ENCODE measurements around the gene KLHL18. TPM values are rescaled to one million over a fixed set of nuclear protein-coding genes. Genes with fewer than 3 reads are reported as not detected.
A peak's percentile ranks its signal among the peaks of the same experiment; 100 is the strongest.

KLHL18 gene
- total and polyA plus RNA-seq, 2 of the 4 experiments (the other 2 are of a cell fraction), result 29.1 to 76.2 TPM

- Histone ChIP-seq H2BK20ac (ENCODE audit: low read depth, low read length) (no peak overlapping the region), H3K4me2 (ENCODE audit: low read depth, low read length) (peak overlapping the region; percentile 72), H3K79me1 (ENCODE audit: low read depth in 1 of 2, low read length in 2 of 2) (peaks cover 19 to 50% of the 10 kb centered on the region in 2 experiments), H2AK5ac (ENCODE audit: low read depth, low read length) (no peak overlapping the region), H3K4ac (ENCODE audit: low read depth, low read length) (no peak overlapping the region), H3K9me1 (ENCODE audit: insufficient read depth, low read length) (peaks cover 11% of the 10 kb centered on the region; the same call in 1 of the 2 replicates), H2BK120ac (ENCODE audit: low read depth, low read length) (no peak overlapping the region), H2AK9ac (replicated peaks; ENCODE audit: low read depth, low read length, poor library complexity) (no peak overlapping the region), H3K36me3 (ENCODE audit: control insufficient read depth, insufficient read depth, low read length) (no peaks in the 10 kb centered on the region), H2AFZ (replicated peaks; ENCODE audit: low read length, poor library complexity) (no peak overlapping the region), H2BK5ac (ENCODE audit: low read depth, low read length, poor library complexity, severe bottlenecking) (no peak overlapping the region), H3K27me3 (ENCODE audit: control insufficient read depth, insufficient read depth, low read length) (no peaks in the 10 kb centered on the region), H3K9me3 (ENCODE audit: control insufficient read depth, insufficient read depth, low read length) (no peaks in the 10 kb centered on the region), H3K9ac (ENCODE audit: low read depth, low read length) (no peak overlapping the region), H3K4me1 (ENCODE audit: control insufficient read depth, insufficient read depth, low read length) (peaks cover 13% of the 10 kb centered on the region), H3K4me3 (ENCODE audit: insufficient read depth, low read depth, low read length) (no peak overlapping the region), H4K8ac (ENCODE audit: low read depth in 2 of 2, low read length in 2 of 2) (no peak overlapping the region), H3K56ac (ENCODE audit: extremely low read depth, insufficient read depth, low read length) (no peak overlapping the region), H3K23ac (ENCODE audit: low read depth, low read length) (no peak overlapping the region), H3K18ac (ENCODE audit: low read depth, low read length) (0 out of 2 replicates have a peak overlapping the region, but pooled peaks have one; percentile 8), H4K91ac (ENCODE audit: insufficient read depth, low read depth, low read length) (no peak overlapping the region), H4K5ac (ENCODE audit: low read depth, low read length) (peak overlapping the region; percentile 36; the same call in 1 of the 2 replicates), H3K27ac (ENCODE audit: insufficient read depth, low read length) (no peak overlapping the region), H3K14ac (replicated peaks; ENCODE audit: low read depth, low read length) (no peak overlapping the region), H4K20me1 (ENCODE audit: insufficient read depth, low read length) (peaks cover 11% of the 10 kb centered on the region; the same call in 1 of the 2 replicates), H2BK15ac (ENCODE audit: low read depth, low read length) (no peak overlapping the region)
- TF ChIP-seq MXI1 (IDR thresholded peaks at IDR 0.05; ENCODE audit: borderline replicate concordance, low read depth, low read length) (no peak), CTCF (conservative IDR thresholded peaks at IDR 0.05; ENCODE audit: low read depth, low read length) (no peak), MAFK (IDR thresholded peaks at IDR 0.05; ENCODE audit: low read depth, low read length) (no peak), RCOR1 (IDR thresholded peaks at IDR 0.05; ENCODE audit: insufficient replicate concordance, low read length) (no peak), USF2 (IDR thresholded peaks at IDR 0.05; ENCODE audit: low read depth, low read length) (no peak), NFE2L2 (IDR thresholded peaks at IDR 0.05; ENCODE audit: low read depth, low read length) (no peak), CEBPB (IDR thresholded peaks at IDR 0.05; ENCODE audit: low read depth, low read length) (no peak), BHLHE40 (IDR thresholded peaks at IDR 0.05; ENCODE audit: low read depth, low read length) (no peak), ELK1 (IDR thresholded peaks at IDR 0.05; ENCODE audit: borderline replicate concordance, low read depth, low read length) (no peak), POLR2A (IDR thresholded peaks at IDR 0.05; ENCODE audit: low read depth, low read length) (no peak), CHD1 (IDR thresholded peaks at IDR 0.05; ENCODE audit: low read depth, low read length) (no peak), SMC3 (IDR thresholded peaks at IDR 0.05; ENCODE audit: low read depth, low read length) (no peak), RAD21 (IDR thresholded peaks at IDR 0.05; ENCODE audit: low read length) (no peak), FOS (IDR thresholded peaks at IDR 0.05; ENCODE audit: low read depth, low read length) (no peak), RFX5 (IDR thresholded peaks at IDR 0.05; ENCODE audit: low read depth, low read length) (no peak), MAZ (IDR thresholded peaks at IDR 0.05; ENCODE audit: borderline replicate concordance, low read depth, low read length) (no peak)
- intact Hi-C loops (cut with micrococcal nuclease), result loop anchor here (2.0 to 5.0 kb wide), 2 partner anchors 30 to 278 kb away; no protein-coding TSS in a partner anchor
- in situ Hi-C loops (cut with MboI; ENCODE audit: low sequenced_read_pairs), result no loop called here
- peak; percentile 7 for DNase-seq
- WGBS, 2 experiments (ENCODE audit: extremely low coverage in 2 of 2, insufficient read length in 1 of 2), result 83% methylated on average over 2 of the region's 5 CpGs; no CpG with 5 or more reads in 1 of the 2 experiments
- CTCF ChIA-PET, result no interaction called here
- POLR2A ChIA-PET (ENCODE audit: unreplicated experiment), result no interaction called here
- no TSS peak for BruUV-seq (replicated peaks)
- dilution Hi-C loops (cut with HindIII; ENCODE audit: low sequenced_read_pairs, unreplicated experiment), result no loop called here
- no peak for ATAC-seq (ENCODE audit: low read depth)
Observed at GRCh38 chr3:47315069-47315647, 32.4 kb downstream of the KLHL18 start.

Measured in IMR-90 (cell line).